Sigmoid colon (tissue), 4 donors: ENCODE measurements around the gene MB.

Source experiments
- EP300 ChIP-seq, 4 donors: sonication (generic); formaldehyde crosslinking; IDR thresholded peaks; one replicate each; pipeline ENCODE4 v1.6.1; 2017; ENCODE audit warnings: antibody characterized with exemption in 4 of 4
- TF ChIP-seq, protein P1 (sequence below), 4 experiments: fragments of 450-650 bp in 3 of 4; fragments of 200-600 bp in 1 of 4; IDR thresholded peaks; one replicate each; pipeline ENCODE4 v1.5.1; 2016 to 2019; ENCODE audit warnings: antibody characterized with exemption in 4 of 4, mild to moderate bottlenecking in 3 of 4, moderate library complexity in 2 of 4

DNA sequence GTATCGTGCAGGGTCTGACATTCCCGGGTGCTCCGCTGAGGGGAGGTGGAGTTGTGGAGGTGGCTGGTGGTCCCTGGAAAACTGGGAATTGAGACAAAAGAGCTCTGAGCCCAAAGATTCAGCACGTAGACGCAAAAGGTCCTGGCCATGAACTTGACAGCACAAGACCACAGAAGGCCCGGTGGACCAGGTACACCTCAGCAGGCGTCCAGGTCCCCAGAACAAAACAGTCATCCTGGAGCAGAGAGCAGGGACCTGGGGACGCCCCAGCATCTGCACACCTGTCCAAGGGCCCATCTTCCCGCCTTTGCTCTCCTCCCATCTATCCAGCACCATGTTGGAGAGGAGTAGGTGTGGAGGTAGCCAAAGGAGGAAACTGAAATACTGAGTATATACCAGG, 13.8 kb upstream of the MB start:
- TF ChIP-seq, protein P1, sequence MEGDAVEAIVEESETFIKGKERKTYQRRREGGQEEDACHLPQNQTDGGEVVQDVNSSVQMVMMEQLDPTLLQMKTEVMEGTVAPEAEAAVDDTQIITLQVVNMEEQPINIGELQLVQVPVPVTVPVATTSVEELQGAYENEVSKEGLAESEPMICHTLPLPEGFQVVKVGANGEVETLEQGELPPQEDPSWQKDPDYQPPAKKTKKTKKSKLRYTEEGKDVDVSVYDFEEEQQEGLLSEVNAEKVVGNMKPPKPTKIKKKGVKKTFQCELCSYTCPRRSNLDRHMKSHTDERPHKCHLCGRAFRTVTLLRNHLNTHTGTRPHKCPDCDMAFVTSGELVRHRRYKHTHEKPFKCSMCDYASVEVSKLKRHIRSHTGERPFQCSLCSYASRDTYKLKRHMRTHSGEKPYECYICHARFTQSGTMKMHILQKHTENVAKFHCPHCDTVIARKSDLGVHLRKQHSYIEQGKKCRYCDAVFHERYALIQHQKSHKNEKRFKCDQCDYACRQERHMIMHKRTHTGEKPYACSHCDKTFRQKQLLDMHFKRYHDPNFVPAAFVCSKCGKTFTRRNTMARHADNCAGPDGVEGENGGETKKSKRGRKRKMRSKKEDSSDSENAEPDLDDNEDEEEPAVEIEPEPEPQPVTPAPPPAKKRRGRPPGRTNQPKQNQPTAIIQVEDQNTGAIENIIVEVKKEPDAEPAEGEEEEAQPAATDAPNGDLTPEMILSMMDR (IDR thresholded peaks at IDR 0.05) = no peak
- TF ChIP-seq EP300 (IDR thresholded peaks at IDR 0.05) = no peak
